GM18519 (cell line): ENCODE results near the gene OTOF.

Experiments
- ATAC-seq: cut with Tn5 transposase; IDR thresholded peaks from one replicate; pipeline ENCODE4 v1.9.1; 2021; ENCODE audit warnings: mild to moderate bottlenecking, moderate library complexity; ENCODE audit not compliant: unreplicated experiment, low FRiP score

Gene OTOF

DNA sequence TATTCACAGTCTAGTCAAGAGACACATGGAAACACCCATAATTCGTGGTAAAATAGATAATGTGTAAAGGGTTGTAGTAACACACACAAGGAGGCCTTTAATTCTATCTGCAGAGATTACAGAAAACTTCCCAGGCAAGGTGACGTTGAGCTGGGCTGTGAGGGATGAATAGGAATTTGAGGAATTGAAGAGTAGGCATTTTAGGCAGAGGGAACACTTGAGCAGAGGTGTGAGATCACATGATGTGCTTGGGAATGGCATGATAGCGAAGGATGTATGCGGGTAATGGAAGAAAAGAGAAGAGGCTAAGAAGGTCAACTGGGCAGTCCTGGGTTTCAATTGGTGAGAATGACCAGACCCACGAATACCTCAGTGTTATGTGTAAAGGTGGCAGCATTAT is 56.0 kb downstream of the OTOF start:
- ATAC-seq = no peak

GRCh38 chr2:26414311-26414710 is 63.6 kb downstream of the OTOF start:
- no peak for ATAC-seq

- no peak for ATAC-seq
Observed at GRCh38 chr2:26412091-26412673, 65.7 kb downstream of the OTOF start.

DNA sequence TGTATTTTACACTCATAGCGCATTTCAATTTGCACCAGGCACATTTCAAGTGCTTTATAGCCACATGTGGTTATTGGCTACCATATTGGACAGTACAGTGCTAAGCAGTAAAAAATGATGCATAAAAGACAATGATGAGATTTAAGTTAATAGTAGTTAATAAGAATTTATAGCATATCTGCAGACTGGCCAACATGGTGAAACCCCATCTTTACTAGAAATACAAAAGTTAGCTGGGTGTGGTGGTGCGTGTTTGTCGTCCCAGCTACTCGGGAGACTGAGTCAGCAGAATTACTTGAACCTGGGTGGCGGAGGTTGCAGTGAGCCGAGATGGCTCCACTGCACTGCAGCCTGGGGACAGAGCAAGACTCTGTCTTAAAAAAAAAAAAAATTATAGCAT is 66.5 kb downstream of the OTOF start:
- no peak for ATAC-seq

DNA sequence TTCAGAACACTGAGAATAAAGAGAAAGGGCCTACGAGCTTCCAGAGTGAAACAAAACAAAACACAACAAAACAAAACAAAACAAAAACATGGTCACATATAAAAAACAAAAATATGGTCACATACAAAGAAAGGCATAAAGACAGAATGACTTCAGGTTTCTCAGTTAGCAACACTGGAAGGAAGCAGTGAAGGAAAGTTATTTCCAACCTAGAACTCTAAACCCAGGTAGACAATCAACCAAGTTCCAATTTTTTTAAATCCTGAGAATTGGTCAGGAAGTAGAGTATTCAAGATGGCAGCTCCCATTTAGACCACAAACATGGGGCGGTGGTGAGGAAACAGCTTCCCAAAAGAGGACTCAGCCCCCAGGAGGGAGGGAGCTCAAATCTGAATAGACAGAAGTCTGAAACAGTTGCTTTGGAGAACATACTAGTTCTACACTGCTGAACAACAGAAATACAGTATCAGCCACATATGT is 67.1 kb downstream of the OTOF start:
- ATAC-seq = no peak

- no peak for ATAC-seq
Observed at GRCh38 chr2:26409785-26410184, 68.1 kb downstream of the OTOF start.

GRCh38 chr2:26407526-26407925 is 70.4 kb downstream of the OTOF start:
- ATAC-seq = no peak
